ENCODE measurements around the gene POLD2. TPM values are rescaled to one million over a fixed set of nuclear protein-coding genes. Genes with fewer than 3 reads are reported as not detected.

Gene POLD2
- total and polyA plus RNA-seq, 2 of the 13 experiments (the other 11 are each of a cell fraction or from before 2014, with no cell fraction given), result 87.6 to 95.1 TPM

- Histone ChIP-seq H3K27me3 (ENCODE audit: control insufficient read depth in 1 of 2, insufficient read depth in 2 of 2, low read length in 2 of 2) (peaks cover 10 to 46% of the 10 kb centered on the region in 2 experiments; a peak in 4 of 5 replicates), H3K9me3 (ENCODE audit: low read length) (no peaks in the 10 kb centered on the region), H4K20me1 (ENCODE audit: insufficient read depth, low read length) (no peaks in the 10 kb centered on the region), H3K4me2 (ENCODE audit: low read depth, low read length) (no peak overlapping the region), H3K9ac (ENCODE audit: insufficient read depth, low read depth, low read length) (no peak overlapping the region), H3K79me2 (ENCODE audit: insufficient read depth, low read length) (no peaks in the 10 kb centered on the region), H3K36me3 (replicated peaks in 1 of 2; ENCODE audit: control insufficient read depth in 1 of 2, insufficient read depth in 2 of 2, low read length in 2 of 2) (no peaks in the 10 kb centered on the region), H3K4me1 (ENCODE audit: insufficient read depth, low read length) (peaks cover 10% of the 10 kb centered on the region; the same call in 1 of the 2 replicates), H3K27ac (ENCODE audit: extremely low read length, insufficient read depth, low read length) (no peak overlapping the region), H2AFZ (ENCODE audit: low read length) (no peak overlapping the region), H3K4me3 (replicated peaks in 1 of 3; ENCODE audit: insufficient read depth in 1 of 3, low read depth in 2 of 3, low read length in 3 of 3) (no peak overlapping the region)
- WGBS (ENCODE audit: low lambda C conversion rate), result 26% methylated on average over 6 of the region's 18 CpGs
- intact Hi-C loops (cut with micrococcal nuclease; ENCODE audit: unreplicated experiment), result no loop called here
- ATAC-seq (no peak), DNase-seq (ENCODE audit: low spot score) (no peak), FAIRE-seq (no peak)
- TF ChIP-seq EEA1 (CRISPR knock-in tag; IDR thresholded peaks at IDR 0.05; ENCODE audit: borderline replicate concordance) (no peak), TRIM24 (CRISPR knock-in tag; IDR thresholded peaks at IDR 0.05) (no peak), ZNF557 (CRISPR knock-in tag; IDR thresholded peaks at IDR 0.05) (no peak), SRSF9 (IDR thresholded peaks at IDR 0.05; ENCODE audit: borderline replicate concordance, insufficient read depth, low read depth, low read length, poor library complexity, severe bottlenecking) (no peak), ZFP62 (CRISPR knock-in tag; IDR thresholded peaks at IDR 0.05) (no peak), KDM5A (IDR thresholded peaks at IDR 0.05; ENCODE audit: borderline replicate concordance, low read length) (no peak), GLI4 (CRISPR knock-in tag; IDR thresholded peaks at IDR 0.05; ENCODE audit: borderline replicate concordance) (no peak), ZNF160 (CRISPR knock-in tag; IDR thresholded peaks at IDR 0.05) (no peak), HNF4A (CRISPR knock-in tag; IDR thresholded peaks at IDR 0.05) (no peak), TBX3 (IDR thresholded peaks at IDR 0.05; ENCODE audit: borderline replicate concordance) (no peak), RBFOX2 (IDR thresholded peaks at IDR 0.05; ENCODE audit: low read depth, low read length) (no peak), PBX3 (CRISPR knock-in tag; IDR thresholded peaks at IDR 0.05; ENCODE audit: borderline replicate concordance) (no peak)
- TF ChIP-seq, protein P1, sequence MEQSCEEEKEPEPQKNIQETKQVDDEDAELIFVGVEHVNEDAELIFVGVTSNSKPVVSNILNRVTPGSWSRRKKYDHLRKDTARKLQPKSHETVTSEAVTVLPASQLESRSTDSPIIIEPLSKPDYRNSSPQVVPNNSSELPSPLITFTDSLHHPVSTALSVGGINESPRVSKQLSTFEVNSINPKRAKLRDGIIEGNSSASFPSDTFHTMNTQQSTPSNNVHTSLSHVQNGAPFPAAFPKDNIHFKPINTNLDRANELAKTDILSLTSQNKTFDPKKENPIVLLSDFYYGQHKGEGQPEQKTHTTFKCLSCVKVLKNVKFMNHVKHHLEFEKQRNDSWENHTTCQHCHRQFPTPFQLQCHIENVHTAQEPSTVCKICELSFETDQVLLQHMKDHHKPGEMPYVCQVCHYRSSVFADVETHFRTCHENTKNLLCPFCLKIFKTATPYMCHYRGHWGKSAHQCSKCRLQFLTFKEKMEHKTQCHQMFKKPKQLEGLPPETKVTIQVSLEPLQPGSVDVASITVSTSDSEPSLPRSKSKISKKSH (CRISPR knock-in tag; IDR thresholded peaks at IDR 0.05; ENCODE audit: borderline replicate concordance), result no peak
- CTCF ChIA-PET (ENCODE audit: low intra/inter-chr PET ratio, low total read pairs), result interaction anchor here (0.6 kb wide), 1 partner anchor 115 kb away, joined by 3 read pairs; no protein-coding TSS in a partner anchor
- no TSS peak for BruUV-seq (replicated peaks)
- in situ Hi-C loops (cut with HindIII; ENCODE audit: extremely low pct_ligation_motif_present, low pct_unique_long_range_greater_than_20kb), result no loop called here
- POLR2A ChIA-PET, result no interaction called here
Measured at GRCh38 chr7:44107116-44107960, 16.0 kb downstream of the POLD2 start.
